Endothelial cell of umbilical vein (primary cell): ENCODE measurements around the gene NAV2. TPM values are rescaled to one million over a fixed set of nuclear protein-coding genes. Genes with fewer than 3 reads are reported as not detected.

Experiments used
- BruUV-seq: library from RNA; stranded (reverse); fragments of 400-500 nt; replicated peaks from 2 replicates; lab custom pipeline; 2021; lab: Mats Ljungman, UMichigan
- CTCF ChIA-PET: fragments of 300-600, 350-600 bp; sonication (Branson Sonifier 250); formaldehyde crosslinking; loops from one replicate; lab custom pipeline; 2021; ENCODE audit warnings: antibody characterized with exemption, inconsistent platforms; lab: Charles Lee
- POLR2A ChIA-PET: fragments of 300-600, 350-600 bp; sonication (Branson Sonifier 250); formaldehyde crosslinking; loops from one replicate; lab custom pipeline; 2021; ENCODE audit warnings: antibody characterized with exemption, inconsistent platforms; lab: Charles Lee
- DNase-seq: peaks from one replicate; pipeline ENCODE4 v3.0.0-alpha.2; 2011; ENCODE audit warnings: low read depth, low spot score
- FAIRE-seq: peaks from 2 replicates; lab custom pipeline; 2011; peaks lifted over from hg19 to GRCh38; lab: Jason Lieb, UNC
- H2AFZ ChIP-seq: 2 replicates; pipeline ENCODE4 v1.6.0; 2012; ENCODE audit warnings: low read depth, low read length, control low read depth, inconsistent platforms
- H3K27ac ChIP-seq: 2 replicates; pipeline ENCODE4 v1.5.1; 2011; ENCODE audit warnings: low read depth, mild to moderate bottlenecking, control low read depth, low read length, moderate library complexity; ENCODE audit not compliant: insufficient read depth
- H3K27me3 ChIP-seq, 2 experiments: 2 replicates each; pipeline versions ENCODE4 v1.6.0 to v1.6.1; 2011; ENCODE audit warnings: low read length in 2 of 2, mixed read lengths in 1 of 2; ENCODE audit not compliant: control insufficient read depth in 2 of 2, insufficient read depth in 2 of 2
- H3K36me3 ChIP-seq, 2 experiments: 2 replicates in 1 of 2; 3 replicates in 1 of 2; pipeline ENCODE4 v1.5.1; 2011; ENCODE audit warnings: low read length in 2 of 2, mild to moderate bottlenecking in 1 of 2, moderate library complexity in 1 of 2; ENCODE audit not compliant: control insufficient read depth in 2 of 2, insufficient read depth in 2 of 2; ENCODE audit errors: extremely low read depth in 1 of 2
- H3K4me1 ChIP-seq: 3 replicates; pipeline ENCODE4 v1.5.1; 2011; ENCODE audit warnings: mild to moderate bottlenecking, low read length; ENCODE audit not compliant: control insufficient read depth, insufficient read depth; ENCODE audit errors: extremely low read depth
- H3K4me2 ChIP-seq: 2 replicates; pipeline ENCODE4 v1.6.1; 2011; ENCODE audit warnings: low read length, control low read depth, mixed read lengths; ENCODE audit not compliant: insufficient read depth
- H3K4me3 ChIP-seq, 3 experiments: fragments of 200-600 bp in 1 of 3; sonication (generic), shearing (Covaris generic) in 1 of 3; replicated peaks in 1 of 3; 2 replicates each; pipeline ENCODE4 v1.5.1; 2011 to 2016; ENCODE audit warnings: control low read depth in 3 of 3, low read length in 3 of 3, mild to moderate bottlenecking in 2 of 3, inconsistent platforms in 1 of 3, low read depth in 1 of 3, moderate library complexity in 1 of 3; ENCODE audit not compliant: insufficient read depth in 1 of 3
- H3K79me2 ChIP-seq: 2 replicates; pipeline ENCODE4 v1.6.0; 2012; ENCODE audit warnings: low read length, inconsistent platforms; ENCODE audit not compliant: control insufficient read depth, insufficient read depth
- H3K9ac ChIP-seq: replicated peaks from 2 replicates; pipeline ENCODE3; 2011; ENCODE audit warnings: low read length, control low read depth; ENCODE audit not compliant: insufficient read depth; ENCODE audit errors: extremely low read depth
- H3K9me1 ChIP-seq: replicated peaks from 3 replicates; pipeline ENCODE4 v1.6.0; 2011; ENCODE audit warnings: mild to moderate bottlenecking, low read length; ENCODE audit not compliant: control insufficient read depth, insufficient read depth; ENCODE audit errors: extremely low read depth
- H3K9me3 ChIP-seq: replicated peaks from 2 replicates; pipeline ENCODE4 v1.5.1; 2012; ENCODE audit warnings: low read length, inconsistent platforms; ENCODE audit not compliant: control insufficient read depth, insufficient read depth
- H4K20me1 ChIP-seq: replicated peaks from 2 replicates; pipeline ENCODE3; 2011; ENCODE audit warnings: mild to moderate bottlenecking, low read length; ENCODE audit not compliant: control insufficient read depth, insufficient read depth; ENCODE audit errors: extremely low read depth
- EZH2 ChIP-seq: IDR thresholded peaks from 2 replicates; pipeline ENCODE4 v1.6.1; 2012; ENCODE audit warnings: borderline replicate concordance, low read depth, mild to moderate bottlenecking, moderate library complexity, low read length, inconsistent platforms; ENCODE audit not compliant: severe bottlenecking
- JUN ChIP-seq: IDR thresholded peaks from 2 replicates; pipeline ENCODE4 v1.6.1; 2011; ENCODE audit warnings: borderline replicate concordance, low read depth; ENCODE audit not compliant: insufficient read length, insufficient read depth
- MYC ChIP-seq: IDR thresholded peaks from one replicate; pipeline ENCODE4 v1.6.1; 2011; ENCODE audit warnings: mild to moderate bottlenecking, low read depth, low read length
- POLR2A ChIP-seq: IDR thresholded peaks from 2 replicates; pipeline ENCODE4 v1.6.1; 2012; ENCODE audit warnings: low read depth, mild to moderate bottlenecking, control low read depth, low read length
- dilution Hi-C: fragments of 300-500 bp; cut with MboI; formaldehyde crosslinking; loops from one replicate; pipeline ENCODE4 v1.15.0; 2019; ENCODE audit warnings: low sequenced_read_pairs; ENCODE audit not compliant: extremely low pct_ligation_motif_present
- intact Hi-C: fragments of 100-400 bp; cut with micrococcal nuclease; formaldehyde crosslinking; loops from one replicate; pipeline ENCODE4 v1.10.0; 2022
- polyA plus RNA-seq, 4 experiments: library from polyadenylated mRNA; depleted of rRNA in 3 of 4; stranded (reverse) in 3 of 4; unstranded in 1 of 4; fragments of >200 nt; gene quantifications; 2 replicates each; pipeline versions ENCODE4 v1.2.1 to v1.2.3, GENCODE V29; 2011 to 2012; ENCODE audit warnings: missing spikeins in 1 of 4
- total RNA-seq: library from RNA; stranded (reverse); gene quantifications from 2 replicates; pipeline ENCODE4 v1.2.3, GENCODE V29; 2021
- TF ChIP-seq, protein P1 (sequence below), 2 donors: IDR thresholded peaks; 1 replicate in 1 of 2; 2 replicates in 1 of 2; pipeline ENCODE4 v1.5.1; 2011; ENCODE audit warnings: low read length in 2 of 2, mild to moderate bottlenecking in 2 of 2, moderate library complexity in 2 of 2, control low read depth in 1 of 2, inconsistent platforms in 1 of 2, low read depth in 1 of 2; ENCODE audit not compliant: insufficient read depth in 1 of 2; ENCODE audit errors: extremely low read depth in 1 of 2

NAV2 gene
- total and polyA plus RNA-seq, 2 donors (not counting 3 experiments of a cell fraction or from before 2014, with no cell fraction given) = 10.9 to 68.0 TPM

DNA sequence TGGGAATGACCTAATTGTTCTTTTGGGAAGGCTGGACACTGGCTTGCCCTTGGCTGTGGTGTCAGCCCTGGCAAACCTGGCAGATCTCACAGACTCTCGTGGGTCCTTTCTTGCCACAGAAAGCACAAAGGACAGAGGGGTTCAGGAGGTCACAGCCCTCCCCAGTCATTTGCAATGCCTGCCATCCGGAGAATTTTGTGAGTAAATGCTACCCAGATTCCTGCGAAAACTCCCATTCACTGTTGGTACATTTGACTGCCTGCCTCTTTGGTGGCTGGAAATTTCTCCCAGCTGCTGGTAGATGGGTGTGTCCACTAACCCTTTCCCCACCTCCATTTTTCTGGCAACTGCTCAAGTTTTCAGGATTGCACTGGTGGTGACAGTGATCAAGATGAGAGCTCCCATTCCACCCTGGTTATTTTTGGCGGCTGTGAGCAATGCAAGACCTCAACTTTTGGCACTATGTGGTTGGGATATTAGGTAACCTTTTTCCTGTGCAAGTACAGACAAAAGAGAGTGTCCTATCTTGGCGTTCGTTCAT, 155.7 kb downstream of the NAV2 start:
- ChIA-PET POLR2A (no interaction called here), CTCF (interaction anchor here (1.0 kb wide), 2 partner anchors 10 to 92 kb away, joined by 3 read pairs; no protein-coding TSS in a partner anchor)
- intact Hi-C loops (loop anchor here (2.0 kb wide), 1 partner anchor 34 kb away; no protein-coding TSS in a partner anchor), dilution Hi-C loops (no loop called here)
- Histone ChIP-seq H3K4me1 (peaks cover 34% of the 10 kb centered on the region), H3K9ac (no peak overlapping the region), H2AFZ (no peak overlapping the region), H4K20me1 (no peaks in the 10 kb centered on the region), H3K4me3 (no peak overlapping the region), H3K27me3 (no peaks in the 10 kb centered on the region), H3K79me2 (peaks cover 21% of the 10 kb centered on the region), H3K36me3 (peaks cover 0 to 3% of the 10 kb centered on the region in 2 experiments), H3K9me1 (no peaks in the 10 kb centered on the region), H3K4me2 (no peak overlapping the region), H3K27ac (no peak overlapping the region), H3K9me3 (no peaks in the 10 kb centered on the region)
- DNase-seq (peak; percentile 38), FAIRE-seq (peak; percentile 76)
- TF ChIP-seq POLR2A (no peak), EZH2 (no peak), MYC (no peak), JUN (no peak)
- TF ChIP-seq, protein P1, sequence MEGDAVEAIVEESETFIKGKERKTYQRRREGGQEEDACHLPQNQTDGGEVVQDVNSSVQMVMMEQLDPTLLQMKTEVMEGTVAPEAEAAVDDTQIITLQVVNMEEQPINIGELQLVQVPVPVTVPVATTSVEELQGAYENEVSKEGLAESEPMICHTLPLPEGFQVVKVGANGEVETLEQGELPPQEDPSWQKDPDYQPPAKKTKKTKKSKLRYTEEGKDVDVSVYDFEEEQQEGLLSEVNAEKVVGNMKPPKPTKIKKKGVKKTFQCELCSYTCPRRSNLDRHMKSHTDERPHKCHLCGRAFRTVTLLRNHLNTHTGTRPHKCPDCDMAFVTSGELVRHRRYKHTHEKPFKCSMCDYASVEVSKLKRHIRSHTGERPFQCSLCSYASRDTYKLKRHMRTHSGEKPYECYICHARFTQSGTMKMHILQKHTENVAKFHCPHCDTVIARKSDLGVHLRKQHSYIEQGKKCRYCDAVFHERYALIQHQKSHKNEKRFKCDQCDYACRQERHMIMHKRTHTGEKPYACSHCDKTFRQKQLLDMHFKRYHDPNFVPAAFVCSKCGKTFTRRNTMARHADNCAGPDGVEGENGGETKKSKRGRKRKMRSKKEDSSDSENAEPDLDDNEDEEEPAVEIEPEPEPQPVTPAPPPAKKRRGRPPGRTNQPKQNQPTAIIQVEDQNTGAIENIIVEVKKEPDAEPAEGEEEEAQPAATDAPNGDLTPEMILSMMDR (IDR thresholded peaks at IDR 0.05; ENCODE audit: extremely low read depth in 1 of 2, insufficient read depth in 1 of 2, low read depth in 1 of 2, low read length in 2 of 2) = no peak
- BruUV-seq = no TSS peak

DNA sequence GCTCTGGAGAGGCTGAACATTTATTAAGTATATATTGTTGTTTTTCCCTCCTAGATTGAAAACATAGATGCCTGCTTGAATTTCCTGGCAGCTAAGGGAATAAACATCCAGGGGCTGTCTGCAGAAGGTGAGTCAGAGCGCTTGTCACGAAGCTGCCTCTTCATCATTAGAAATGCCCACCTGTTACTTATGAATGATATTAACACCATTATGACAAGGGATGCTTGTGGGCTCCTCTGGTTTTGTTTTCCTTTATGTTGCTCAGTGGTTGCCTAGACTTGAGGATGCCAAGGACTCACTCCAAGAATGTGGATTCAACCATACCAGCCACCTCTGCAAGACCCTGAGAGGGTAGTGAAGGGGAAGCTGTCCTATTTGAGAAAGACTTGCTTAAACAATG, 156.2 kb downstream of the NAV2 start:
- peaks cover 19% of the 10 kb centered on the region for H3K79me2 ChIP-seq
- FAIRE-seq = no peak
- TF ChIP-seq EZH2 = no peak
- TF ChIP-seq, protein P1 (IDR thresholded peaks at IDR 0.05; ENCODE audit: extremely low read depth in 1 of 2, insufficient read depth in 1 of 2, low read depth in 1 of 2, low read length in 2 of 2) = no peak
- no peaks in the 10 kb centered on the region for H3K27me3 ChIP-seq
- H3K9me1 ChIP-seq = no peaks in the 10 kb centered on the region
- H2AFZ ChIP-seq = no peak overlapping the region
- no peak for DNase-seq
- POLR2A ChIA-PET = no interaction called here
- peaks cover 30% of the 10 kb centered on the region for H3K4me1 ChIP-seq
- peak overlapping the region; percentile 13 for H3K27ac ChIP-seq
- H3K9me3 ChIP-seq = no peaks in the 10 kb centered on the region
- no peak overlapping the region for H3K4me2 ChIP-seq
- BruUV-seq = no TSS peak
- intact Hi-C loops = loop anchor here (2.0 kb wide), 1 partner anchor 34 kb away; no protein-coding TSS in a partner anchor
- CTCF ChIA-PET = no interaction called here
- H3K36me3 ChIP-seq = peaks cover 0 to 3% of the 10 kb centered on the region in 2 experiments
- H3K4me3 ChIP-seq = no peak overlapping the region
- dilution Hi-C loops = no loop called here
- no peaks in the 10 kb centered on the region for H4K20me1 ChIP-seq
- H3K9ac ChIP-seq = no peak overlapping the region
